Natural killer cell (primary cell): ENCODE data around the gene AGTRAP. TPM values are rescaled to one million over a fixed set of nuclear protein-coding genes. Genes with fewer than 3 reads are reported as not detected.

Source experiments
- ATAC-seq, 3 donors: fragments of 150-1000 bp in 2 of 3; fragments of 200-7000 bp in 1 of 3; cut with Tn5 transposase; 1 replicate in 1 of 3; 2 replicates in 2 of 3; pipeline ENCODE4 v1.10.0; 2021; ENCODE audit warnings: mild to moderate bottlenecking in 2 of 3, moderate library complexity in 2 of 3
- DNase-seq, 2 donors: peaks; one replicate each; pipeline versions ENCODE4 v3.0.0 to v3.0.0-alpha.2; 2013 to 2021; ENCODE audit warnings: mixed read lengths in 1 of 2
- H3K27ac ChIP-seq: one replicate; pipeline ENCODE4 v1.5.1; 2013; ENCODE audit warnings: mild to moderate bottlenecking, low read length
- H3K27me3 ChIP-seq: one replicate; pipeline ENCODE4 v1.6.1; 2013; ENCODE audit warnings: low read length; ENCODE audit not compliant: control insufficient read depth, insufficient read depth
- H3K36me3 ChIP-seq: one replicate; pipeline ENCODE4 v1.6.1; 2013; ENCODE audit warnings: low read length; ENCODE audit not compliant: control insufficient read depth, insufficient read depth
- H3K4me1 ChIP-seq: one replicate; pipeline ENCODE4 v1.6.1; 2013; ENCODE audit warnings: low read length; ENCODE audit not compliant: control insufficient read depth, insufficient read depth
- H3K4me3 ChIP-seq: one replicate; pipeline ENCODE4 v1.5.1; 2013; ENCODE audit warnings: low read length
- H3K9me3 ChIP-seq: one replicate; pipeline ENCODE4 v1.6.1; 2013; ENCODE audit warnings: low read length; ENCODE audit not compliant: control insufficient read depth, insufficient read depth
- H3K27ac Mint-ChIP-seq, 2 donors: one replicate each; pipeline ENCODE4 v1.8.0; 2022; ENCODE audit warnings: mild to moderate bottlenecking in 2 of 2, mixed read lengths in 2 of 2, moderate library complexity in 1 of 2
- H3K27me3 Mint-ChIP-seq, 2 donors: one replicate each; pipeline ENCODE4 v1.8.0; 2022; ENCODE audit warnings: low read depth in 2 of 2, mixed read lengths in 2 of 2
- H3K36me3 Mint-ChIP-seq: one replicate; pipeline ENCODE4 v1.8.0; 2022; ENCODE audit warnings: mixed read lengths
- H3K4me1 Mint-ChIP-seq, 2 donors: one replicate each; pipeline ENCODE4 v1.8.0; 2022; ENCODE audit warnings: mixed read lengths in 2 of 2
- H3K4me3 Mint-ChIP-seq: one replicate; pipeline ENCODE4 v1.8.0; 2022; ENCODE audit warnings: mild to moderate bottlenecking, moderate library complexity, mixed read lengths
- H3K9me3 Mint-ChIP-seq, 2 donors: one replicate each; pipeline ENCODE4 v1.8.0; 2022; ENCODE audit warnings: mixed read lengths in 2 of 2
- CTCF ChIP-seq: fragments of 200-600 bp; IDR thresholded peaks from one replicate; pipeline ENCODE4 v1.8.0; 2022; ENCODE audit warnings: antibody characterized with exemption
- WGBS: methylation state at CpG from one replicate; pipeline ENCODE4 v1.1.7; 2013; ENCODE audit warnings: missing lambda C conversion rate; ENCODE audit not compliant: insufficient coverage; 5-methylcytosine and 5-hydroxymethylcytosine counted together
- intact Hi-C: fragments of 100-400 bp; cut with micrococcal nuclease; formaldehyde crosslinking; loops from one replicate; pipeline ENCODE4 v1.14.2; 2022
- total RNA-seq, 4 donors: library from RNA; stranded (reverse); fragments of 120-200 nt in 1 of 4; gene quantifications; one replicate each; pipeline versions ENCODE4 v1.2.3 to v1.2.4, GENCODE V29; 2013 to 2022

Gene AGTRAP
- total RNA-seq, 3 donors from 2014 or later (not counting 1 experiment from before 2014, with no cell fraction given): 94.6 to 122 (median 104) TPM

- H3K9me3 ChIP-seq: no peaks in the 10 kb centered on the region
- no peaks in the 10 kb centered on the region for H3K36me3 ChIP-seq
- H3K27me3 ChIP-seq: peaks cover 2% of the 10 kb centered on the region
- H3K27ac Mint-ChIP-seq: no peak within 1 kb of the TSS
- peak; percentile 34 to 60 for DNase-seq
- H3K4me3 ChIP-seq: no peak within 1 kb of the TSS
- H3K27me3 Mint-ChIP-seq: peaks cover 8 to 10% of the 10 kb centered on the region in 2 donors
- H3K4me3 Mint-ChIP-seq: peak within 1 kb of the TSS; percentile 31
- peaks cover 6% of the 10 kb centered on the region for H3K4me1 ChIP-seq
- H3K27ac ChIP-seq: no peak within 1 kb of the TSS
- intact Hi-C loops: no loop called here
- no peaks in the 10 kb centered on the region for H3K36me3 Mint-ChIP-seq
- peak; percentile 64 to 88 (median 80) for ATAC-seq
- H3K9me3 Mint-ChIP-seq: no peaks in the 10 kb centered on the region
- no peak for TF ChIP-seq CTCF
- WGBS: 7% methylated on average over 29 of the region's 29 CpGs
- peaks cover 0 to 15% of the 10 kb centered on the region in 2 donors for H3K4me1 Mint-ChIP-seq
Measured at GRCh38 chr1:11761988-11762406, 26.1 kb downstream of the AGTRAP start, which contains the start of gene C1orf167. C1orf167 (plus strand) TSS chr1:11762193; CDS start chr1:11764401, 2,208 bp downstream.

- H3K9me3 ChIP-seq: no peaks in the 10 kb centered on the region
- no peak overlapping the region for H3K4me3 Mint-ChIP-seq
- intact Hi-C loops: no loop called here
- peaks cover 2% of the 10 kb centered on the region for H3K27me3 ChIP-seq
- H3K4me3 ChIP-seq: no peak overlapping the region
- no peaks in the 10 kb centered on the region for H3K36me3 ChIP-seq
- H3K4me1 Mint-ChIP-seq: peaks cover 0 to 15% of the 10 kb centered on the region in 2 donors
- no peak for ATAC-seq
- H3K27ac ChIP-seq: no peak overlapping the region
- no peak for DNase-seq
- peaks cover 6% of the 10 kb centered on the region for H3K4me1 ChIP-seq
- 95% methylated on average over 3 of the region's 3 CpGs for WGBS
- H3K36me3 Mint-ChIP-seq: no peaks in the 10 kb centered on the region
- H3K27ac Mint-ChIP-seq: no peak overlapping the region
- H3K9me3 Mint-ChIP-seq: no peaks in the 10 kb centered on the region
- TF ChIP-seq CTCF: no peak
- peaks cover 8 to 10% of the 10 kb centered on the region in 2 donors for H3K27me3 Mint-ChIP-seq
Measured at GRCh38 chr1:11764115-11764514, 28.2 kb downstream of the AGTRAP start.

- H3K36me3 ChIP-seq: no peaks in the 10 kb centered on the region
- H3K9me3 Mint-ChIP-seq: no peaks in the 10 kb centered on the region
- DNase-seq (no peak), ATAC-seq (no peak)
- peaks cover 8 to 10% of the 10 kb centered on the region in 2 donors for H3K27me3 Mint-ChIP-seq
- peaks cover 6% of the 10 kb centered on the region for H3K4me1 ChIP-seq
- H3K4me3 Mint-ChIP-seq: no peak overlapping the region
- no peaks in the 10 kb centered on the region for H3K9me3 ChIP-seq
- H3K27me3 ChIP-seq: peaks cover 2% of the 10 kb centered on the region
- no peak for TF ChIP-seq CTCF
- no peaks in the 10 kb centered on the region for H3K36me3 Mint-ChIP-seq
- WGBS: 77% methylated on average over 7 of the region's 7 CpGs
- intact Hi-C loops: no loop called here
- H3K4me3 ChIP-seq: no peak overlapping the region
- no peak overlapping the region for H3K27ac ChIP-seq
- H3K27ac Mint-ChIP-seq: no peak overlapping the region
- peaks cover 0 to 15% of the 10 kb centered on the region in 2 donors for H3K4me1 Mint-ChIP-seq
Measured at GRCh38 chr1:11764519-11764918, 28.6 kb downstream of the AGTRAP start.
